Psoas muscle (tissue), 8 donors: Measurements from ENCODE around the gene EML4. TPM values are rescaled to one million over a fixed set of nuclear protein-coding genes. Genes with fewer than 3 reads are reported as not detected.

ENCODE experiments used
- ATAC-seq, 4 donors: fragments of 200-7000 bp; cut with Tn5 transposase; one replicate each; pipeline ENCODE4 v1.9.1; 2020; ENCODE audit warnings: moderate library complexity in 3 of 4, mild to moderate bottlenecking in 2 of 4
- DNase-seq, 2 donors: peaks; one replicate each; pipeline ENCODE4 v3.0.0-alpha.2; 2020
- H3K27ac ChIP-seq: fragments of 200-600 bp; one replicate; pipeline ENCODE4 v1.8.0; 2022
- H3K27me3 ChIP-seq, 3 donors: fragments of 200-600 bp in 1 of 3; one replicate each; pipeline versions ENCODE4 v1.6.1 to v1.8.0; 2013 to 2022; ENCODE audit warnings: low read length in 2 of 3, mild to moderate bottlenecking in 2 of 3, moderate library complexity in 1 of 3; ENCODE audit not compliant: insufficient read depth in 3 of 3
- H3K36me3 ChIP-seq, 2 donors: fragments of 200-600 bp in 1 of 2; one replicate each; pipeline versions ENCODE4 v1.6.1 to v1.8.0; 2013 to 2022; ENCODE audit warnings: low read depth in 1 of 2, mild to moderate bottlenecking in 1 of 2, moderate library complexity in 1 of 2; ENCODE audit not compliant: insufficient read depth in 1 of 2
- H3K4me1 ChIP-seq: fragments of 200-600 bp; one replicate; pipeline ENCODE4 v1.8.0; 2022
- H3K4me3 ChIP-seq: fragments of 200-600 bp; one replicate; pipeline ENCODE4 v1.8.0; 2022; ENCODE audit warnings: mild to moderate bottlenecking
- H3K9me3 ChIP-seq: fragments of 200-600 bp; one replicate; pipeline ENCODE4 v1.8.0; 2022
- WGBS, 3 donors: extraction: QIAGEN DNeasy Blood & Tissue Kit; methylation state at CpG; one replicate each; pipeline versions ENCODE4 v1.1.6 to v1.1.7; 2013; 5-methylcytosine and 5-hydroxymethylcytosine counted together
- intact Hi-C, 2 donors: fragments of 100-400 bp; cut with DNase I; formaldehyde crosslinking; loops; one replicate each; pipeline versions ENCODE4 v1.11.0 to v1.14.2; 2022
- polyA plus RNA-seq, 3 donors: library from polyadenylated mRNA; stranded (reverse); fragments of 200-250 nt; gene quantifications; one replicate each; pipeline ENCODE4 v1.2.3, GENCODE V29; 2013
- total RNA-seq, 4 donors: library from RNA; stranded (reverse); fragmentation: NEBNext Ultra II Directional in 2 of 4; extraction: Animal tissue kit (Norgen Biotek cat#: 25700) in 2 of 4; gene quantifications; one replicate each; pipeline versions ENCODE4 v1.2.1 to v1.2.4, GENCODE V29; 2021 to 2023
- TF ChIP-seq, protein P1 (sequence below): fragments of 200-600 bp; IDR thresholded peaks from one replicate; pipeline ENCODE4 v1.8.0; 2022; ENCODE audit warnings: antibody characterized with exemption
- donor health status: healthy with polysubstance abuse.
- donor health status: DM: no; HTN: no; CAD: no; lungs with moderate emphysema.
- donor health status: Bipolar disorder and iron deficiency.
- donor health status: healthy.
- donor health status: DM: yes; HTN: yes; CAD: no.
- donor health status: DM: no; HTN: no; CAD: no.
- donor health status: DM: no; HTN: no; CAD: no.
- donor health status: DM: yes; HTN: yes; CAD: no.

Gene EML4
- total and polyA plus RNA-seq, 7 donors: 2.7 to 8.9 (median 5.0) TPM

DNA sequence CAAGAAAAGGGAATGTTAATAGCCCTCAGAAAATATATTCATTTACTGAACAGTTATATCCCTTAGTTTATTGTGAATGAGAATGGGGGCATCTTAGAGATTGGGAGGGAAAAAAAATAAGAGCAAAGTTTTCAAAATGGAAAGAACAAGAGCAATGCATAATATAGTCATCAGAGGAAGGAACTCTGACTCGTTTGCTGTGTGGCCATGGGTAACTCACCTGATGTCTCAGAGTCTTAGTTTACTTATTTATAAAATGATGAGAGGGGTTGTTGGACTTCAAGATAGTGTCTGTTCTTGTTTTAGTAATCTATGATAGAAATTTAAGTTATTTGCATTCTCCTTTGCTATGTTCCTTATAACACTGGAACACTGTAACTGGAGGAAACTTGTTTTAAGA lies 70.7 kb downstream of the EML4 start:
- H3K9me3 ChIP-seq: no peaks in the 10 kb centered on the region
- H3K4me3 ChIP-seq: no peak overlapping the region
- no peaks in the 10 kb centered on the region for H3K4me1 ChIP-seq
- H3K27me3 ChIP-seq: no peaks in the 10 kb centered on the region
- H3K36me3 ChIP-seq: no peaks in the 10 kb centered on the region
- 67 to 85% (median 76%) methylated on average over 1 of the region's 1 CpG for WGBS, 3 donors
- DNase-seq (no peak), ATAC-seq (no peak)
- intact Hi-C loops: loop anchor here (2.0 to 10.0 kb wide), 4 partner anchors 49 to 375 kb away; no protein-coding TSS in a partner anchor
- TF ChIP-seq, protein P1, sequence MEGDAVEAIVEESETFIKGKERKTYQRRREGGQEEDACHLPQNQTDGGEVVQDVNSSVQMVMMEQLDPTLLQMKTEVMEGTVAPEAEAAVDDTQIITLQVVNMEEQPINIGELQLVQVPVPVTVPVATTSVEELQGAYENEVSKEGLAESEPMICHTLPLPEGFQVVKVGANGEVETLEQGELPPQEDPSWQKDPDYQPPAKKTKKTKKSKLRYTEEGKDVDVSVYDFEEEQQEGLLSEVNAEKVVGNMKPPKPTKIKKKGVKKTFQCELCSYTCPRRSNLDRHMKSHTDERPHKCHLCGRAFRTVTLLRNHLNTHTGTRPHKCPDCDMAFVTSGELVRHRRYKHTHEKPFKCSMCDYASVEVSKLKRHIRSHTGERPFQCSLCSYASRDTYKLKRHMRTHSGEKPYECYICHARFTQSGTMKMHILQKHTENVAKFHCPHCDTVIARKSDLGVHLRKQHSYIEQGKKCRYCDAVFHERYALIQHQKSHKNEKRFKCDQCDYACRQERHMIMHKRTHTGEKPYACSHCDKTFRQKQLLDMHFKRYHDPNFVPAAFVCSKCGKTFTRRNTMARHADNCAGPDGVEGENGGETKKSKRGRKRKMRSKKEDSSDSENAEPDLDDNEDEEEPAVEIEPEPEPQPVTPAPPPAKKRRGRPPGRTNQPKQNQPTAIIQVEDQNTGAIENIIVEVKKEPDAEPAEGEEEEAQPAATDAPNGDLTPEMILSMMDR: no peak
- H3K27ac ChIP-seq: no peak overlapping the region

DNA sequence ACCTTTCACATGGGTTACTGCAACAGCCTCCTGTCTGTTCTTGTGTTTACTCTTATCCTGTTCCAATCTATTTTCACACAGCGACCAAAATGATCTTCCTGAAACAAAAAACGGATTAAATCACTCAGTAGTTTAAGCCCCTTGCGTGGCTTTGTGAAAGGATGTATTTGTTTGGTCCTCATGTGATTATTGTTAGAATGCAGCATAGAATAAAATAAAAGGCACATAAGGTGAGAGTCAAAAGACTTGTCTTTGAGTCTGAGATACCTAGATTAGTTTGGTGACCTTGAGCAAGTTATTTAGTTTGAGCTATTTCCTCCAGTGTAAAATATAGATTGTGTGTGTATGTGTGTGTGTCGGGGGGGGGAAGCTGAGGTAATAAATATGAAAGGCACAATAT lies 72.4 kb downstream of the EML4 start:
- DNase-seq (no peak), ATAC-seq (no peak)
- 73 to 79% (median 74%) methylated on average over 4 of the region's 4 CpGs for WGBS, 3 donors
- TF ChIP-seq, protein P1: no peak
- Histone ChIP-seq H3K27ac (no peak overlapping the region), H3K4me3 (no peak overlapping the region), H3K9me3 (no peaks in the 10 kb centered on the region), H3K4me1 (no peaks in the 10 kb centered on the region), H3K27me3 (no peaks in the 10 kb centered on the region), H3K36me3 (no peaks in the 10 kb centered on the region)
- intact Hi-C loops: no loop called here

DNA sequence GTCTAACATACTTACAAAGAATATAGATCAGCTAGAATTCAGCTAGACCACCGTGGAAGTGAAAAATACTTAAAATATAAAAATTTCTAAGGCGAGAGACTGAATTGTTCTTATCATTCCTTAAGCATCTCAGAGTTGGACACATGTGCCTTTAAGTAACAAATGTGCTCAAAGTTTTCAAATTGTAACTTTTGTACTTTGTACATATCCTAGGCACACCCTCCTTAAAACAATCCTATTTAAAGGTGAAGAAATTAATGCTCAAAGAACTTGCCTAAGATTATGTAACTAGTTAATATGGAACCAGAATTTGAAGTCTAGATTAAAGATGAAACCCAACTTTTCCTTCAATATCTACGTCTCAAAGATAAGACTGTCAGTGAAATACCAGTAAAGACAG lies 74.1 kb downstream of the EML4 start:
- TF ChIP-seq, protein P1: no peak
- no peak overlapping the region for H3K4me3 ChIP-seq
- ATAC-seq: no peak
- no peaks in the 10 kb centered on the region for H3K9me3 ChIP-seq
- 83 to 93% (median 92%) methylated on average over 3 of the region's 3 CpGs for WGBS, 3 donors
- H3K4me1 ChIP-seq: no peaks in the 10 kb centered on the region
- DNase-seq: no peak
- H3K27ac ChIP-seq: no peak overlapping the region
- no peaks in the 10 kb centered on the region for H3K27me3 ChIP-seq
- no peaks in the 10 kb centered on the region for H3K36me3 ChIP-seq
- intact Hi-C loops: no loop called here

DNA sequence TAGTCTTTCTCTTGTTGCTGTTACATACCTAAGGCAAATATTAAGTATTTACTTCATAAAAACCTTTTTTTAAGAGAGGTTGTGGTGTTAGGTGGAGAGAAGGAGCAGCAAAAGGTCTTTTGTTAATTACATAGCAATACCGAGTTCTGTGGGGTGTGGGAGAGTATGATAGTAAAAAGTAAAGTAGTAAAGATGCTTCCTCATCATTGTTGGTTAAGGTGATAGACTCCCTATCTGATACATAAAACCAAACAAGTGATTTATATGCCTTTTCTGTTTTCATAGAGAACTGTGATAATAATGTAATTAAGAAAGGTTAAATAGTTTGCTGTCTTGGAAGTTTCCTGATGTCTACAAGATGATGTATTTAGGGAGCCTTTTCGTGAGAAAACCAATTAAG lies 75.4 kb downstream of the EML4 start:
- no peaks in the 10 kb centered on the region for H3K36me3 ChIP-seq
- peaks cover 9% of the 10 kb centered on the region for H3K4me1 ChIP-seq
- WGBS, 3 donors: 87 to 91% (median 87%) methylated on average over 2 of the region's 2 CpGs
- no peaks in the 10 kb centered on the region for H3K9me3 ChIP-seq
- ATAC-seq (no peak), DNase-seq (no peak)
- H3K27ac ChIP-seq: no peak overlapping the region
- intact Hi-C loops: no loop called here
- no peak overlapping the region for H3K4me3 ChIP-seq
- H3K27me3 ChIP-seq: no peaks in the 10 kb centered on the region
- TF ChIP-seq, protein P1: no peak

DNA sequence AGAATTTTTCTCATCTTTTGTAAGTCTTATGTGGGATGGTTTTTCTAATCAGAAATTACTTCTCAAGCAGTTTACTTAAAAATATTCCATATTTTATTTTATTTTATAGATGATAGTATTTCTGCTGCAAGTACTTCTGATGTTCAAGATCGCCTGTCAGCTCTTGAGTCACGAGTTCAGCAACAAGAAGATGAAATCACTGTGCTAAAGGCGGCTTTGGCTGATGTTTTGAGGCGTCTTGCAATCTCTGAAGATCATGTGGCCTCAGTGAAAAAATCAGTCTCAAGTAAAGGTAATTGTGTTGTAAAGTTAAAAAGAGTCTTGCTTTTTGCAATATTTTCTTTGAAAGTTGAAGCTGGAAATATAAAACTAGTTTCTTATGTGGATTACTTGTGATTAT lies 76.2 kb downstream of the EML4 start:
- ATAC-seq: no peak
- DNase-seq: no peak
- Histone ChIP-seq H3K27ac (no peak overlapping the region), H3K27me3 (no peaks in the 10 kb centered on the region), H3K9me3 (no peaks in the 10 kb centered on the region), H3K36me3 (no peaks in the 10 kb centered on the region), H3K4me1 (peaks cover 13% of the 10 kb centered on the region), H3K4me3 (no peak overlapping the region)
- TF ChIP-seq, protein P1: no peak
- intact Hi-C loops: no loop called here
- 93 to 97% (median 97%) methylated on average over 4 of the region's 4 CpGs for WGBS, 3 donors
